Measurements from ENCODE around the gene BICD1.

DNA sequence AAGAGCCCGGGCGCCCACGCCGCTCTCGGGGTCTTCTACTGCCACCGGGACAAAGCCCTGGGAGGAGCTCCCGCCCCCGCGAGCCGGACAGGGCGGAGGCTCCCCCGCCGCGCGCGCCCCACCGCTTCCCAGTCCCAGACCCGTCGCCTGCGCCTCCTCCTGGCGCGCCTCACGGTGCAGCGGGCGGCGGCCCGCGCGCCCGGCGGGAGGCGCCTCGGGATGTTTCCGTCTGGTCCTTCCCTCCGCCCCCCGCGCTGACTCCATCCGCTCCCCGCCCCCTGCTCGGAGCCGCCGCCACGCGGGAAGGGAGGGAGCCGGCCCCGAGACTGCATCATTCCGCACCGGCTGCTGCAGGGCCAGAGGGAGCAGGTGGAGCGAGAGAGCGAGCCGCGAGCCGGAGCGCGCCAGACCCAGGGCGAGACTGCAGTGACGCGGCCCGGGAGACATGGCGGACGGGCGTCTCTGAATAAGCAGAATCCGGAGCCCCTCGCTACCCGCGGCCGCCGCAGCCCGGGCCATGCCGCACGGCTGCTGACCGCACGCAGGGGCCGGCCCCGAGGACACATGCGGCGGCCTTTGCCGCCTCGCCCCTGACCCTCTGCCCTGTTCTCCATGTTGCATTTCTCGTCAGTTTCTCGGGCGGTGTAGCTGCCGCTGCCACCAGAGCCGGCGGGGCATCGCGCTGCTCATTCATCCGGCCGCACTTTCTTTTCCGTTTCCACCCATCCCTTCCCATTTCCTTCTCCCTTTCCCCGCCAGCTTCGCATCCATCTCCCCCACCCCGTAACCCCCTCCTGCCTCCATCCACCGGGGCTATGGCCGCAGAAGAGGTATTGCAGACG lies at the start of gene BICD1:
- TF ChIP-seq, protein P1, sequence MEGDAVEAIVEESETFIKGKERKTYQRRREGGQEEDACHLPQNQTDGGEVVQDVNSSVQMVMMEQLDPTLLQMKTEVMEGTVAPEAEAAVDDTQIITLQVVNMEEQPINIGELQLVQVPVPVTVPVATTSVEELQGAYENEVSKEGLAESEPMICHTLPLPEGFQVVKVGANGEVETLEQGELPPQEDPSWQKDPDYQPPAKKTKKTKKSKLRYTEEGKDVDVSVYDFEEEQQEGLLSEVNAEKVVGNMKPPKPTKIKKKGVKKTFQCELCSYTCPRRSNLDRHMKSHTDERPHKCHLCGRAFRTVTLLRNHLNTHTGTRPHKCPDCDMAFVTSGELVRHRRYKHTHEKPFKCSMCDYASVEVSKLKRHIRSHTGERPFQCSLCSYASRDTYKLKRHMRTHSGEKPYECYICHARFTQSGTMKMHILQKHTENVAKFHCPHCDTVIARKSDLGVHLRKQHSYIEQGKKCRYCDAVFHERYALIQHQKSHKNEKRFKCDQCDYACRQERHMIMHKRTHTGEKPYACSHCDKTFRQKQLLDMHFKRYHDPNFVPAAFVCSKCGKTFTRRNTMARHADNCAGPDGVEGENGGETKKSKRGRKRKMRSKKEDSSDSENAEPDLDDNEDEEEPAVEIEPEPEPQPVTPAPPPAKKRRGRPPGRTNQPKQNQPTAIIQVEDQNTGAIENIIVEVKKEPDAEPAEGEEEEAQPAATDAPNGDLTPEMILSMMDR (IDR thresholded peaks at IDR 0.05; ENCODE audit: insufficient read depth, low read length): no peak
- TF ChIP-seq, protein P2, sequence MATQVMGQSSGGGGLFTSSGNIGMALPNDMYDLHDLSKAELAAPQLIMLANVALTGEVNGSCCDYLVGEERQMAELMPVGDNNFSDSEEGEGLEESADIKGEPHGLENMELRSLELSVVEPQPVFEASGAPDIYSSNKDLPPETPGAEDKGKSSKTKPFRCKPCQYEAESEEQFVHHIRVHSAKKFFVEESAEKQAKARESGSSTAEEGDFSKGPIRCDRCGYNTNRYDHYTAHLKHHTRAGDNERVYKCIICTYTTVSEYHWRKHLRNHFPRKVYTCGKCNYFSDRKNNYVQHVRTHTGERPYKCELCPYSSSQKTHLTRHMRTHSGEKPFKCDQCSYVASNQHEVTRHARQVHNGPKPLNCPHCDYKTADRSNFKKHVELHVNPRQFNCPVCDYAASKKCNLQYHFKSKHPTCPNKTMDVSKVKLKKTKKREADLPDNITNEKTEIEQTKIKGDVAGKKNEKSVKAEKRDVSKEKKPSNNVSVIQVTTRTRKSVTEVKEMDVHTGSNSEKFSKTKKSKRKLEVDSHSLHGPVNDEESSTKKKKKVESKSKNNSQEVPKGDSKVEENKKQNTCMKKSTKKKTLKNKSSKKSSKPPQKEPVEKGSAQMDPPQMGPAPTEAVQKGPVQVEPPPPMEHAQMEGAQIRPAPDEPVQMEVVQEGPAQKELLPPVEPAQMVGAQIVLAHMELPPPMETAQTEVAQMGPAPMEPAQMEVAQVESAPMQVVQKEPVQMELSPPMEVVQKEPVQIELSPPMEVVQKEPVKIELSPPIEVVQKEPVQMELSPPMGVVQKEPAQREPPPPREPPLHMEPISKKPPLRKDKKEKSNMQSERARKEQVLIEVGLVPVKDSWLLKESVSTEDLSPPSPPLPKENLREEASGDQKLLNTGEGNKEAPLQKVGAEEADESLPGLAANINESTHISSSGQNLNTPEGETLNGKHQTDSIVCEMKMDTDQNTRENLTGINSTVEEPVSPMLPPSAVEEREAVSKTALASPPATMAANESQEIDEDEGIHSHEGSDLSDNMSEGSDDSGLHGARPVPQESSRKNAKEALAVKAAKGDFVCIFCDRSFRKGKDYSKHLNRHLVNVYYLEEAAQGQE (IDR thresholded peaks at IDR 0.05; ENCODE audit: insufficient replicate concordance, low read depth): no peak
- TF ChIP-seq GABPA (IDR thresholded peaks at IDR 0.05; ENCODE audit: low read depth) (no peak), POLR2AphosphoS5 (IDR thresholded peaks at IDR 0.05; ENCODE audit: low read depth) (peak; percentile 73; the same call in 1 of the 2 replicates), SPI1 (IDR thresholded peaks at IDR 0.05; ENCODE audit: borderline replicate concordance, low read depth) (no peak)

All from HL-60 (cell line).